GM18498 (cell line): ENCODE results near the gene ACIN1.

Source experiments
- ATAC-seq: cut with Tn5 transposase; IDR thresholded peaks from one replicate; pipeline ENCODE4 v1.9.1; 2021; ENCODE audit warnings: mild to moderate bottlenecking, moderate library complexity; ENCODE audit not compliant: unreplicated experiment

The ACIN1 gene

GRCh38 chr14:23060536-23061260, 34.2 kb downstream of the ACIN1 start:
- no peak for ATAC-seq

GRCh38 chr14:23058654-23059504, 36.1 kb downstream of the ACIN1 start:
- ATAC-seq, result no peak

- ATAC-seq, result peak; percentile 67
Measured at GRCh38 chr14:23057757-23058653, 36.9 kb downstream of the ACIN1 start.

- ATAC-seq, result peak; percentile 63
Measured at GRCh38 chr14:23056956-23057756, 37.8 kb downstream of the ACIN1 start, which contains the start of gene CDH24. CDH24 (minus strand) TSS chr14:23057520; CDS start chr14:23055733, 1,787 bp downstream.

- ATAC-seq, result peak; percentile 56
Measured at GRCh38 chr14:23056145-23056955, 38.6 kb downstream of the ACIN1 start.

- no peak for ATAC-seq
Measured at GRCh38 chr14:23055621-23056144, 39.3 kb downstream of the ACIN1 start.

GRCh38 chr14:23055147-23055550, 39.8 kb downstream of the ACIN1 start:
- ATAC-seq, result no peak

- no peak for ATAC-seq
Measured at GRCh38 chr14:23054000-23054811, 40.7 kb downstream of the ACIN1 start.

GRCh38 chr14:23053426-23053825, 41.5 kb downstream of the ACIN1 start:
- ATAC-seq, result no peak

- no peak for ATAC-seq
Measured at GRCh38 chr14:23052671-23053070, 42.3 kb downstream of the ACIN1 start.

GRCh38 chr14:23052182-23052623, 42.7 kb downstream of the ACIN1 start:
- ATAC-seq, result no peak

- no peak for ATAC-seq
Measured at GRCh38 chr14:23051141-23052057, 43.5 kb downstream of the ACIN1 start.

- ATAC-seq, result no peak
Measured at GRCh38 chr14:23049011-23049410, 45.9 kb downstream of the ACIN1 start.

- no peak for ATAC-seq
Measured at GRCh38 chr14:23047751-23048693, 46.9 kb downstream of the ACIN1 start.

- no peak for ATAC-seq
Measured at GRCh38 chr14:23047034-23047634, 47.8 kb downstream of the ACIN1 start.
